ENCODE data around the gene TIAM1.

The TIAM1 gene

GRCh38 chr21:31367801-31368200, 23.7 kb upstream of the TIAM1 start:
- DNase-seq (ENCODE audit: low spot score), result no peak
- Histone ChIP-seq H3K27ac (no peak overlapping the region), H3K4me3 (no peak overlapping the region)
- TF ChIP-seq CTCF (IDR thresholded peaks at IDR 0.05), result no peak

- DNase-seq (ENCODE audit: low spot score), result no peak
- Histone ChIP-seq H3K27ac (no peak overlapping the region), H3K4me3 (no peak overlapping the region)
- TF ChIP-seq CTCF (IDR thresholded peaks at IDR 0.05), result no peak
Measured at GRCh38 chr21:31366825-31367224, 22.8 kb upstream of the TIAM1 start.

DNA sequence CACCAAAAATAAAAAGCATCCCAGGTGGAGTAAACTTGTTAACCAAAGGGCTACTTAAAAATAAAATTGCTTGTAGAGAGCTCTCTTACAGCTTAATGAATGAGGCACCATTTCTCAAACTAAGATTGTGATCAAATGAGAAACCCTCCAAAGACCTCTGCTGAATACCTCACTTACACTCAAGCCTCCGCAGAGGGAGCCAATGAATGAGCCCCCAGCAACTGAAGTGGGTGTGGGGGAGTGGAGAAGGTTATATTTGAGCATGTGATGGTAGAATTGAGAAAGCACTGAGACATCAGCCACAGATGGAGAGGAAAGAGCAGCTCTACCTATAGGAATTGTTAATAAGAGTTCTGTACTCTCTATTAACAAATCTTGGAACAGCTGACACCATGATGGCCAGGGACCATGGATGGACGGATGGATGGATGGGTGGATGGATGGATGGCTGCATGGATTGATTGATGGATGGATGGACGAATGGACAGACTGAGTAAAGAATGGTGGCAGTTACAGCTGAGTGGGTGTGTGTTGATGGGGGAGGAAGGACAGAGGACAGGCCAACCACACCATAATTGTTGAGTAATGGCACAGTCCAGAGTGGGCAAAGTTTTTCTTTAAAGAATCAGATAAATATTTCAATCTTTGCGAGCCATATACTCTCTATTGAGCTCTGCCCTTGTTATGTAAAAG, 20.3 kb upstream of the TIAM1 start:
- TF ChIP-seq CTCF (IDR thresholded peaks at IDR 0.05), result no peak
- Histone ChIP-seq H3K4me3 (no peak overlapping the region), H3K27ac (no peak overlapping the region)
- no peak for DNase-seq (ENCODE audit: low spot score)

DNA sequence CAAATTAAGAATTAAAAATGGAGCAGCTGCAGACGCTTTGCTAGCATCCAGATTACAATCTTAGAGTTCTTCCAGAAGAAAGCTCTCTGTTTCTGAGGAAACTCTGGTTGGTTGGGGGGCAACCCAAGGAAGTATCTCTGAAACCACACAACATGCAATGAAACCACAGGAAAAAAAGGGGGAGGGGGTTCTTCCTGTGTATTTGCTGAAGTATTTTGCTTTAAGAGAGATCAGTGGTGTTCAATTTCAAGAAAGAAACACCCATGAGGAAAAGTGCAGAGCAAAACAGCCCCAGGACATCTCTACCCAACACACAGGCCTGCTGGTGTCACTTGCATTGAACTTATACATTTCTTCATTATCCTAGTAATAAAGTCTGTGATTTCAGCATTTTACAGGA, 19.7 kb upstream of the TIAM1 start:
- no peak for TF ChIP-seq CTCF (IDR thresholded peaks at IDR 0.05)
- Histone ChIP-seq H3K4me3 (no peak overlapping the region), H3K27ac (no peak overlapping the region)
- no peak for DNase-seq (ENCODE audit: low spot score)

DNA sequence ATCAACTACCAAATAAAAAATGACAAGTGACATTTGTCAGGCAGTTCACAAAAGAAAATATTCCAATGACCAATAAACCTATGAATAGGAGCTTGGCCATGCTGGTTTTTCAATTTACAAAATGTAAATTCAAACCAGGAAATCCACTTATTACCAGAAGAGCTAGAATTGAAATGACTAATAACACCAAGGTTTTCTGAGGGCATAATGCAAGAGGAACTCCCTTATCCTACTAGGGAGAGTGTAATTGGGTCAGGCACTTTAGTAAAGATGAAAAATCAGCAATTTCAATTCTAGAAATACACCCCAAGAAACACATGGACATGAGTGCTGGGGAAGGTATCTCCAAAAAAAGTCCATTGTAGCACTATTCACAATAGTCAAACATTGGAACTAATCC, 16.7 kb upstream of the TIAM1 start:
- no peak overlapping the region for H3K27ac ChIP-seq
- no peak for TF ChIP-seq CTCF (IDR thresholded peaks at IDR 0.05)
- no peak for DNase-seq (ENCODE audit: low spot score)
- no peak overlapping the region for H3K4me3 ChIP-seq

GRCh38 chr21:31358158-31358557, 14.1 kb upstream of the TIAM1 start:
- DNase-seq (ENCODE audit: low spot score), result no peak
- no peak overlapping the region for H3K4me3 ChIP-seq
- TF ChIP-seq CTCF (IDR thresholded peaks at IDR 0.05), result no peak
- H3K27ac ChIP-seq, result no peak overlapping the region

DNA sequence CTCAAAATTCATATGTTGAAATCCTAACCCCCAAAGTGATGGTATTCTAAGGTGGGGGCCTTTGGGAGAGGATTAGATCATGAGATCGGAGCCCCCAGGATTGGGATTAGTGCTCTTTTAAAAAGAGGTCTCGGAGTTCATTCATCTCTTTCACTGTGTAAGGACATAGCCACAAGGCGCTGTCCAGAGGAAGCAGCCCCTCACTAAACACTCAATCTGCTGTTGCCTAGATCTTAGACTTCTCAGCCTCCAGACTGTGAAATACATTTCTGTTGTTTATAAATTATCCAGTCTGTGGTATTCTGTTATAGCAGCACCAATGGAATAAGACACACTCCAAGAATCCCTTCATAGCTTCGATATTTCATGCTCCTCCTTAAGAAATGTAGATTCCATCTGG, 12.4 kb upstream of the TIAM1 start:
- Histone ChIP-seq H3K4me3 (no peak overlapping the region), H3K27ac (no peak overlapping the region)
- TF ChIP-seq CTCF (IDR thresholded peaks at IDR 0.05), result no peak
- DNase-seq (ENCODE audit: low spot score), result no peak
